Measurements from ENCODE around the gene CTRB2.
"Not testable (repeated sequence)": the region's sequence is repeated elsewhere in the genome, so short reads cannot be mapped to it uniquely, and the experiment has no call there.

CTRB2 gene

DNA sequence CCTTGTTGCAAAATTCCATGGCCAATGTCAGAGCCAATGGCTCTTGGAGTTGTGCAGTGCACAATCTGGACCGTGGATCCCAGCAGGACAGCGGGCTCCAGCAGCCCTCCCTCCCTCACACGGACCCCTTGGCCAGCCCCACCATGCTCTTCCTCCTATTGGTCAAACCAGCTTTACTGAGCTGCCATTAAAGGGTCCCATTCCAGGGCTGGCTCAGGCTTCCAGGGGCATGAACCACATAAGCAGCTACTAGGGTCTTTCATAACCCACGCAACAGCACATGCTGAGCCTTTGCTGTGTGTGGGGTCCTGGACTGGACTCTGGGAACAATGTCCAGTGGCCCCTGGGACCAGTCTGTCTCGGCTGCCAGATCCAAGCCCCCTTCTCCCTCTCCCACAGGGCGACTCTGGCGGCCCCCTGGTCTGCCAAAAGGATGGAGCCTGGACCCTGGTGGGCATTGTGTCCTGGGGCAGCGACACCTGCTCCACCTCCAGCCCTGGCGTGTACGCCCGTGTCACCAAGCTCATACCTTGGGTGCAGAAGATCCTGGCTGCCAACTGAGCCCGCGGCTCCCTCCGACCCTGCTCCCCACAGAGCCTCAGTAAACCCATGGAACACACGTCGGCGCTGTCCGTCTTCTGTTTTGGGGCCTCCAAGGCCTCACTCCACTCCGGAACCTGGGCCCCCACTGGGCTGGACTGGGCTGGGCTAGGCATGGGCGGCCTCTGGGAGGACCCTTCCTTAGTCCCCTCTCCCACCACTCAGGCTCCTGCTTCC, 17.5 kb upstream of the CTRB2 start:
- no peak for ATAC-seq
- no peaks in the 10 kb centered on the region for H3K36me3 Mint-ChIP-seq

DNA sequence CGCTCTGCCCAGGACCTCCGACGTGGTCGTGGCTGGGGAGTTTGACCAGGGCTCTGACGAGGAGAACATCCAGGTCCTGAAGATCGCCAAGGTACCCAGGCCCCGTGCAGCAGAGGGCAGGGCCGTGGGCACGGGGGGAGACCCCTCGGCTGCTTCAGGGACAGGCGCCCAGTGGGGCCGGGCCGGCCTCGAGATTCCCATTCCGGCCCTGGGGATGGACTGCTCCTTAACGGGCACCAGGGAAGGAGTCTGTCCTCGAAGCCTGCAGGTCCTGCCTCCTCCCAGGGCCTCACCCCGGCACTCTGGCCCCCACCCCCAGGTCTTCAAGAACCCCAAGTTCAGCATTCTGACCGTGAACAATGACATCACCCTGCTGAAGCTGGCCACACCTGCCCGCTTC, 16.2 kb upstream of the CTRB2 start:
- not testable (repeated sequence) for ATAC-seq, H3K4me3 Mint-ChIP-seq, H3K36me3 Mint-ChIP-seq, H3K27ac Mint-ChIP-seq, H3K9me3 Mint-ChIP-seq
- Mint-ChIP-seq H3K4me1 (peaks cover 23% of the 10 kb centered on the region), H3K27me3 (peaks cover 51% of the 10 kb centered on the region)

More for the DNA sequence above, 17.5 kb upstream of the CTRB2 start:
- H3K4me3 Mint-ChIP-seq: no peak overlapping the region
- no peaks in the 10 kb centered on the region for H3K9me3 Mint-ChIP-seq
- H3K27ac Mint-ChIP-seq: no peak overlapping the region
- H3K27me3 Mint-ChIP-seq: peaks cover 64% of the 10 kb centered on the region
- peaks cover 14% of the 10 kb centered on the region for H3K4me1 Mint-ChIP-seq

DNA sequence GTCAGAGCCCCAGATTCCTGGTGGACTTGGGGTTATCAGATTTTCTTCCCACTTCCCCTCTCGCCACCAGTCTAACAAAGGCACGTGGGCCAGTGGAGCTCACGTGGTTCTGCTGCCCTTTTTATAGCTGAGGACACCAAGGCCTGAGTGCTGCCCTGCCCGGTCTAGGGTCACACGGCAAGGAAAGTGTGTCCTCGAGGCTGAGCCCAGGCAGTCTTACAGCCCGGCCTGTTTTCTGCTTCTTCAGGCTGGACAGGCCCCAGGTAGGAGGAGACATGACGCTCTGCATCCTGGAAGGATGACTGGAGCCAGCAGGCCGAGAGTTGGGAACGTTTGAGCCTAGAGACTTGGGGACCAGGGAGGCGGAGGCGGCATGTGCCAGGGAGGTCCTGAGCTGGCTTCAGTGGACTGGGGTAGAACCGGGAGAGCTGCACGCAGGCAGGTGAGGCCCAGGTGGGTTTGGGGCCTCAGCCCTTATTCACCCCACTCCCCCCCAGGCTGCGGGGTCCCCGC, 15.4 kb upstream of the CTRB2 start:
- H3K4me3 Mint-ChIP-seq: no peak overlapping the region
- peaks cover 43% of the 10 kb centered on the region for H3K27me3 Mint-ChIP-seq
- H3K4me1 Mint-ChIP-seq: peaks cover 24% of the 10 kb centered on the region
- H3K9me3 Mint-ChIP-seq: no peaks in the 10 kb centered on the region
- H3K36me3 Mint-ChIP-seq: no peaks in the 10 kb centered on the region
- H3K27ac Mint-ChIP-seq: no peak overlapping the region
- no peak for ATAC-seq

DNA sequence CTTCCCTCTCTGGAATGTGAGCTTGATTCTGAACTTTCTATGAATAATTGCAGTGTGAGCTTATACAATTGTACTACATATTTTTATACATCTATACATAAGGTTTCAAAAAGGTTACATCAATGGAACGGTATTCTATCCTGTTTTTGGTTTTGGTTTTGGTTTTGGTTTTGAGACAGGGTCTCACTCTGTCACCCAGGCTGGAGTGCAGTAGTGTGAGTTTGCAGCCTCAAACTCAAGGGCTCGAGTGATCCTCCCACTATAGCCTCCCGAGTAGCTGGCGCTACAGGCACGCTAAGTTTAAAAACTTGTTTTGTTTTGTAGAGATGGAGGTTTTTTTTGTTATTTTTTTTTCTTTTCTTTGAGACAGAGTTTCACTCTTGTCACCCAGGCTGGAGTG, 12.9 kb upstream of the CTRB2 start:
- H3K4me1 Mint-ChIP-seq: peaks cover 24% of the 10 kb centered on the region
- no peak for ATAC-seq
- H3K27ac Mint-ChIP-seq: peak overlapping the region; percentile 57
- H3K27me3 Mint-ChIP-seq: peaks cover 18% of the 10 kb centered on the region
- no peaks in the 10 kb centered on the region for H3K36me3 Mint-ChIP-seq
- peak overlapping the region; percentile 60 for H3K4me3 Mint-ChIP-seq
- H3K9me3 Mint-ChIP-seq: no peaks in the 10 kb centered on the region

DNA sequence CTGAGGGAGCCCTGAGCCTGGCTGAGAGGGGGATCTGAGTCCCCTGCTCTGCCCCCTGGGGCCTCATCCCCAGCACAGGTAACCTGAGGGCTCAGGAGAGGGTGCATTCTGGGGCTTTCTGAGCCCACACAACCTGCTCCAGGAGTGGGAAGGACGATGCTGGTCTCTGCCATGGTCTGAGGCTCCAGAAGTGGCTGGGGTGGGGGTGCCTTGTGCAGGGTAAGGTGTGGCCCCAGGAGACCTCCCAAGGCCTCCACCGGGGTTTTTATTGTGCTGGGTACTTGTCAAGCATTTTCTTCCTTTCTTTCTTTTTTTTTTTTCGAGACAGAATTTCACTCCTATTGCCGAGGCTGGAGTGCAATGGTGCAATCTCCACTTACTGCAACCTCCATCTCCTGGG, 12.1 kb upstream of the CTRB2 start:
- no peak overlapping the region for H3K4me3 Mint-ChIP-seq
- no peaks in the 10 kb centered on the region for H3K36me3 Mint-ChIP-seq

DNA sequence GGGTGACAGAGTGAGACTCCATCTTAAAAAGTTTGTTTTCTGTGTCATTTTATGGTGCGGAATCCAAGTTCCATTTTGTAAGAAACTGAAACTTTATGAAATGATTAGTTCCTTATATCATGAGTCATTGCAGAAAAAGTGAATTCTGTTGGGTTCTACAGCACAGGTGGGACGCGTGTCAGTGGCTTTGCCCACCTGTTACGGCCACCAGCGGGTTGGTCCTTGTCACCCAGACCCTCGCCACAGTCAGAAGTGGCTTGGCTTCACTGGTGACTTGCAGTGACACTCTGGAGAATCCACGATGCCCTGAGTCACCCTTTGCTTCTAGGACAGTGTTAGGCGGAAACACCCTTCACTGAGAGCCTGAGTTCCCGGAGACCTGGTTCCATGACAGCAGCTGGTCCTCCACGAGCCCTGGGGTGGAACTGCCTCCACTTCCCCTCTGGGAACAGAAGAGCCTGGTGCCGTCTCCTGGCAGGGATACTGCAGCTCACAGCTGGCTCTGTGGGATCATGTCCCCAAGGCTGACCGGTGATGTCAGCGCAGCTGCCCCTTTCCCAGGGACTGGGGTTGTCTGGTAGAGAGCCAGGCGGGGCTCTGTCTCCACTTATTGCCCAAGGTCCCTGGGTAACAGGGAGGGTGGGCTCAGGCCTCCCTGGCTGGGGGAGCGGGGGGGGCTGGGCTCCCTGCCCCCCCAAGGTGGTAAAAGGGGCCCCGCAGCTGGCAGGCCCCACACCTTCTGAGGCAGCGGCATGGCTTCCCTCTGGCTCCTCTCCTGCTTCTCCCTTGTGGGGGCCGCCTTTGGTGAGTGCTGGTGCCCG, 11.5 kb upstream of the CTRB2 start, which contains the start of gene CTRB1:
TSS of gene CTRB1 (plus strand) at position 733 of the 821 bp plus-strand sequence. CDS start at position 753, 20 bp downstream.
- H3K4me3 Mint-ChIP-seq: peak within 1 kb of the TSS; percentile 60
- peak within 1 kb of the TSS; percentile 57 for H3K27ac Mint-ChIP-seq
- ATAC-seq: peak; percentile 80
- peaks cover 24% of the 10 kb centered on the region for H3K4me1 Mint-ChIP-seq
- peaks cover 9% of the 10 kb centered on the region for H3K27me3 Mint-ChIP-seq
- no peaks in the 10 kb centered on the region for H3K36me3 Mint-ChIP-seq
- no peaks in the 10 kb centered on the region for H3K9me3 Mint-ChIP-seq

More for the DNA sequence above, 12.1 kb upstream of the CTRB2 start:
- ATAC-seq: no peak
- H3K27ac Mint-ChIP-seq: no peak overlapping the region
- H3K9me3 Mint-ChIP-seq: no peaks in the 10 kb centered on the region
- H3K27me3 Mint-ChIP-seq: peaks cover 10% of the 10 kb centered on the region
- H3K4me1 Mint-ChIP-seq: peaks cover 24% of the 10 kb centered on the region

DNA sequence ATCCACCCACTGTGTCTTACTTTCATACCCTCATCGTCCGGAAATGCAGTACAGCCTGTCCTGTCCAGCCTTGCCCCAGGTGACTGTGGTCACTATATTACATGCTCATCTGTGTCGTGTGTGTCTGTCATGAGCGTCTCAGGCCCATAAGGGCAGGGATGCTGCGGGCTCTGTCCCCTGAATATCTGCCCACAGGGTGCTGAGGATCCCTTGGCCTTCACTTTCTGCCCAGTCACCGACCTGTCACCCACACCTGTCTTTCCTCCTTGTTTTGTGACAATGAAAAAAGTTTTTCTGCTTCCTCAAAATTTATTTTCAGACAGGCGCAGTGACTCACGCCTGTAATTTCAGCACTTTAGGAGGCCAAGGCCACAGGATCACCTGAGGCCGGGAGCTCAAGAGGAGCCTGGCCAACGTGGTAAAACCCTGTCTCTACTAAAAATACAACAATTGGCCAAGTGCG, 10.5 kb upstream of the CTRB2 start:
- Mint-ChIP-seq H3K27ac (no peak overlapping the region), H3K4me1 (peaks cover 24% of the 10 kb centered on the region), H3K36me3 (no peaks in the 10 kb centered on the region), H3K4me3 (no peak overlapping the region), H3K27me3 (peaks cover 17% of the 10 kb centered on the region), H3K9me3 (no peaks in the 10 kb centered on the region)
- ATAC-seq: no peak

DNA sequence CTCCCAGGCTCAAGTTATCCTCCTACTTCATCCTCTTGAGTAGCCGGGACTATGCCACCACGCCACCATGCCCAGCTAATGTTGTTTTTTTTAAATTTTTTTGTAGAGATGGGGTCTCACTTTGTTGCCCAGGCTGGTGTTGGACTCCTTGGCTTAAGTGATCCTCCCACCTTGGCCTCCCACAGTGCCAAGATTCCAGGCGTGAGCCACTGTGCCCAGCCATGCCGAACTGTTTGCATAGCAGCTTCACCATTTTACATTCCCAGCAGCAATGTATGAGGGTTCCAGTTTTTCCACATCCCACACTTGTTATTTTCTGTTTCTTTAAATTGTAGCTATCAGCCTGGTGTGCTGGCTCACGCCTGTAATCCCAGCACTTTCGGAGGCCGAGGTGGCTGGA, 9.6 kb upstream of the CTRB2 start:
- Mint-ChIP-seq H3K4me3 (no peak overlapping the region), H3K27ac (no peak overlapping the region), H3K9me3 (no peaks in the 10 kb centered on the region), H3K4me1 (peaks cover 24% of the 10 kb centered on the region), H3K36me3 (no peaks in the 10 kb centered on the region), H3K27me3 (peaks cover 19% of the 10 kb centered on the region)
- ATAC-seq: no peak

DNA sequence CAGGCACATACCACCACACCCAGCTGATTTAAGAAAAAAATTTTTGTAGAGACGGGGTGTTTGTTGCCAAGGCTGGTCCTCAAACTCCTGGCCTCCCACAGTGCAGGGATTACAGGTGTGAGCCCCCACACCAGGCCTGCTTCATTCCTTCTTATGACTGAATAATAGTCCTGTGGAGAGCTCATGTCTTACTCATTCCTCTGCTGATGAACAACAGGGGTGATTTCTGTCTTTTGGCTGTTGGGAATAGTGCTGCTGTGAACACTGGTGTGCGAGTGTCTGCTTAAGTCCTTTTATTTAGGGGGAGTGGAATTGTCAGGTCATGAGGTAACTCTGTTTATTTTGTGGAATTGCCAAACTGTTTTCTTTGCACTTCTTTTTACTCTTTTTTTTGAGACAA, 9.2 kb upstream of the CTRB2 start:
- H3K27me3 Mint-ChIP-seq: peaks cover 19% of the 10 kb centered on the region
- no peaks in the 10 kb centered on the region for H3K9me3 Mint-ChIP-seq
- no peaks in the 10 kb centered on the region for H3K36me3 Mint-ChIP-seq
- peaks cover 24% of the 10 kb centered on the region for H3K4me1 Mint-ChIP-seq
- ATAC-seq: no peak
- H3K27ac Mint-ChIP-seq: no peak overlapping the region
- no peak overlapping the region for H3K4me3 Mint-ChIP-seq

DNA sequence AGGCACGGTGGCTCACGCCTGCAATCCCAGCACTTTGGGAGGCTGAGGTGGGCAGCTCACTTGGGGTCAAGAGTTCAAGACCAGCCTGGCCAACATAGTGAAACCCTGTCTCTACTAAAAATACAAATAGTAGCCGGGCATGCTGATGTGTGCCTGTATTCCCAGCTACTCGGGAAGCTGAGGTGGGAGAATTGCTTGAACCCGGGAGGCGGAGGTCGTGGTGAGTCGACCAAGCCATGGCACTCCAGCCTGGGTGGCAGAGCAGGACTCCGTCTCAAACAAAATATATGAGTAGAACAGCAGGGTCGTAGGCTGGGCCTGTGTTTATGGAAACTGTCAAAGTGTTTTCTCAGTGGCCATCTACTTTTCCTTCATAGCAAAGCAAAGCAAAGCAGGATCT, 4.3 kb upstream of the CTRB2 start:
- not testable (repeated sequence) for ATAC-seq

DNA sequence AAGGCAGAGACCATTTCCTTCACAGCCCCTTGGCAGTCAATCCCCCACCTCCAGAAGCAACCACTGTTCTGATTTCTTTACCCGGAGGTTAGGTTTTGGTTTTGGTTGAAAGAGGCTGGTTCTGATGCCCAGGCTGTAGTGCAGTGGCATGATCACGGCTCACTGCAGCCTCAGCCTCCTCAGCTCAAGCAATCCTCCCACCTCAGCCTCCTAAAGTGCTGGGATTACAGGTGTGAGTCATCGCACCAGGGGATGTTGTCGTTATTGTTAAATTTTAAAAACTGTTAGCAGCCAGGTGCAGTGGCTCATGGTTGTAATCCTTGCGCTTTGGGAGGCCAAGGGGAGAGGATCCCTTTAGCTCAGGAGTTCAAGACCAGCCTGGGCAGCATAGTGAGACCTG, 3.0 kb upstream of the CTRB2 start:
- Mint-ChIP-seq H3K27me3 (peaks cover 54% of the 10 kb centered on the region), H3K36me3 (no peaks in the 10 kb centered on the region), H3K4me1 (peaks cover 8% of the 10 kb centered on the region), H3K27ac (no peak overlapping the region), H3K4me3 (no peak overlapping the region), H3K9me3 (no peaks in the 10 kb centered on the region)
- no peak for ATAC-seq

More for the DNA sequence above, 4.3 kb upstream of the CTRB2 start:
- not testable (repeated sequence) for H3K36me3 Mint-ChIP-seq, H3K4me1 Mint-ChIP-seq, H3K4me3 Mint-ChIP-seq, H3K27ac Mint-ChIP-seq, H3K9me3 Mint-ChIP-seq
- H3K27me3 Mint-ChIP-seq: peaks cover 54% of the 10 kb centered on the region

DNA sequence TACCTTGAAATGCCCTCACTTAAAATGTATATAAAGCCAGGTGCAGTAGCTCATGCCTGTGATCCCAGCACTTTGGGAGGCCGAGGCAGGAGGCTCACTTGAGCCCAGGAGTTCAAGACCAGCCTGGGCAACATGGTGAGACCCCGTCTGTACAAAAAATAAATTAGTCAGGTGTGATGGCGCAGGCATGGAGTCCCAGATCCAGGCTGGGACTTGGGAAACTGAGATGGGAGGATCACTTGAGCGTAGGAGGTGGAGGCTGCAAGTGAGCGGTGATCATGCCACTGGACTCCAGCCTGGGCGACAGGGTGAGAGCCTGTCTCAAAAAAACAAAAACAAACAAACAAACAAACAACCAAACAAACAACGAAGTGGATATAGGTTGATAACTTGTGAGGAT, 2.6 kb upstream of the CTRB2 start:
- ATAC-seq, H3K4me3 Mint-ChIP-seq: not testable (repeated sequence)

DNA sequence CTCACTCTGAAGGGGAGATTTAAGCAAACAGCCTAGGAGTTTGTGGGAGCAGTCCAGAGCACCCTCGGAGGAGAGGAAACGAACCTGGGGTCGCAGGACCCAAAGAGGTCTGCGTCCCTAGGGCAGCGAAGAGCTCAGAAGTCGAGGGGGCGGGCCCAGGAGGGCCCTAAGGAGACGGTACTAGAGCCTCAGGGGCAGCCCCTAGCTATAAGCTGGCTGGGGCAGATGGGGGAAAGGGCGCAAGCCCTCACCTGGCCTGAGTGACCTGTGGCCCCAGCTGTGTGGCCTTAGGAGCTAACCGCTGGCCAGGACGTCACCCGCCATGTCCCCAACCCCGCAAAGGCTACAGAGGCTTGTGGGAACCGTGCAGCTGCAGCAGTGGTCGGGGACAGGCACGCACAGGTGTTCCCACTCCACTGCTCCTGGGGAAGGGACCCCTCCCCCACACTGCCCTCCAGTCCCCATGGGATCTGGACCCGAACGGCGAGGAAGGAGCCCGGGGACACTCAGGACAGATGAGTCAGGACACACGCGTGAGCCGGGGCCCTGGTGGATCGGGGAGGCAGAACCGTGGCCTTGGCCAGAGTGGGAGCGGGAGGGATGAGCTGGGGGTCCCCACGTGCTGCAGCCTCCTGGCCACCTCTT, 2.0 kb upstream of the CTRB2 start:
- H3K4me3 Mint-ChIP-seq: no peak overlapping the region
- no peaks in the 10 kb centered on the region for H3K9me3 Mint-ChIP-seq
- H3K4me1 Mint-ChIP-seq: peaks cover 8% of the 10 kb centered on the region
- H3K27me3 Mint-ChIP-seq: peaks cover 58% of the 10 kb centered on the region
- no peak for ATAC-seq
- H3K36me3 Mint-ChIP-seq: no peaks in the 10 kb centered on the region
- no peak overlapping the region for H3K27ac Mint-ChIP-seq

More for the DNA sequence above, 2.6 kb upstream of the CTRB2 start:
- not testable (repeated sequence) for H3K36me3 Mint-ChIP-seq, H3K9me3 Mint-ChIP-seq, H3K4me1 Mint-ChIP-seq, H3K27ac Mint-ChIP-seq
- H3K27me3 Mint-ChIP-seq: peaks cover 54% of the 10 kb centered on the region

DNA sequence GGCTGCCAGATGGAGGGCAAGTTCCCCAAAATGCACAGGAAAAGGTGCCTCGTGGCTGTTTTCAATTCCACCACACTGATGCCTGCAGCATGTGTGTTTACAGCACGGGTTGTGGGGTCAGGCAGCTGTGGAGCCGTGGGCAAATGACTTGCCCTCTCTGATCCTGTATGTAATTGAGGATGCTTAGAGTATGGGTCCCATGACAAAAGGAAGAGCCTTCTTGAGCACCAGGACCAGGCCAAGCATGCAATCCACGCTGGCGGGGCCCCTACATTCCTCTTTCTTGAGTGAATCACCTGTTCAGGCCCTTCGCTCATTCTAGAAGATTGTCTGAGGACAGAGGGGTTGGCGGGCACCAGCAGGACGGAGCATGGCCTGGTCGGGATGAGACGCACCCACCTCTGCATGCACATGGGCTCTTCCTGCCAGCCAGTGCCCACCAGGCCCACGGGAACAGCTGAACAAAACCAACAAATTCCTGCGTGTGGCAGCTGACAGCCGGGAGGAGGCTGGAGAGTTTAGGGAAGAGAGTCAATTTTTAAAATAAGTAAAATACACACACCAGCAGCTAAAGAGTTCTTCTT, 1.4 kb upstream of the CTRB2 start:
- Mint-ChIP-seq H3K27me3 (peaks cover 63% of the 10 kb centered on the region), H3K9me3 (no peaks in the 10 kb centered on the region), H3K27ac (no peak overlapping the region), H3K4me1 (peaks cover 8% of the 10 kb centered on the region), H3K36me3 (no peaks in the 10 kb centered on the region), H3K4me3 (no peak overlapping the region)
- no peak for ATAC-seq

DNA sequence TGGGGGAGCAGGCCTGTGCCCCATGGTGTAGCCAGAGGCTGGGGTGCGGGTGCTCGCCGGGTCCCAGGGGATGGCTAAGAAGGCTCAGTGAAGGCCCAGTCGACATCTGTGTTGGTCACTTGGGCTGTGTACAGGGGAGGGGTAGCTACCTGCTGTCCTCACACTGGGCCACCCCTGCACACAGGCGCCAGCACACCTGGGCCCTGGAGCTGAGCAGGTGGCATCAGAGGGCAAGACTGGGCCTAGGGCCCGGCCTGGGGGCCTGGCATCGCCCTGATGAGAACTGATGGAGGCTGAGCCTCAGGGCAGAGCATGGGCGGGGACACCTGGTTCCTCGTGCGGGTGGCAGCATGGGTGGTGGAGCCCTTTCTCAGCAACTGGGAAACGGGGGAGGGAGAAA, 870 bp upstream of the CTRB2 start:
- peaks cover 63% of the 10 kb centered on the region for H3K27me3 Mint-ChIP-seq
- H3K36me3 Mint-ChIP-seq: no peaks in the 10 kb centered on the region
- H3K4me1 Mint-ChIP-seq: peaks cover 8% of the 10 kb centered on the region
- no peak overlapping the region for H3K27ac Mint-ChIP-seq
- no peaks in the 10 kb centered on the region for H3K9me3 Mint-ChIP-seq
- no peak overlapping the region for H3K4me3 Mint-ChIP-seq
- no peak for ATAC-seq
